NOMO-1 (cell line): ENCODE results near the gene IFNGR2.
"Not testable (repeated sequence)": the region's sequence is repeated elsewhere in the genome, so short reads cannot be mapped to it uniquely, and the experiment has no call there.

ENCODE experiments used
- DNase-seq, 2 experiments: peaks; one replicate each; lab custom pipeline; 2025; ENCODE audit not compliant: unreplicated experiment in 2 of 2; lab: John Stamatoyannopoulos, UW

Gene IFNGR2

DNA sequence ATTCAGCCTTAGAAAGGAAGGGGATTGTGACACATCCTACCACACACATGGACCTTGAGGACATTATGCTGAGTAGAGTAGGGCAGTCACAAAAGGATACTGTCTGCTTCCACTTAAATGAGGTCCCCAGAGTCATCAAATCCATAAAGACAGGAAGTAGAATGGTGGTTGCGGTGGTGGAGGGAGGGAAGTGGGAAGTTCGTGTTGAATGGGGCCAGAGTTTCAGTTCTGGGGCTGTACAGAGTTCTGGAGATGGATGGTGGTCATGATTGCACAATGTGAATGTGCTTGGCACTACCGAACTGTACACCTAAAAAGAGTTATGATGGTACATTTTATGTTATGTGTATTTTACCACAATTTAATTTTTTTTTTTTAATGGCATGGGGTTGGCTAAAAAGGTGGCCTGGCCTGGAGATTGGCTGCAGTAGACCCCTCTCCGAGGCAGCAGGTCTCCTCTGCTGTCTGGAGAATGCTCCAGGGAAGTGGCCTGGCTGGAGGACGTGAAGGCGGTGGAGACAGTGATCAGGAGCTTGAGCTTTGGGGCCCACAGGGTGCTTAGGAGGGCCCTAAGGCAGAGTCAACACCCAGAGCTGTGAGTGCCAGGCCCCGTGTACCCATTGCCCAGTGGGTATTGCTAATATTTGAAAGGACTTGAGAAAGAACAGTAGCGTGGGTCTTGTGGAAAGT, 30.4 kb downstream of the IFNGR2 start:
- peak; percentile 80 to 87 for DNase-seq

DNA sequence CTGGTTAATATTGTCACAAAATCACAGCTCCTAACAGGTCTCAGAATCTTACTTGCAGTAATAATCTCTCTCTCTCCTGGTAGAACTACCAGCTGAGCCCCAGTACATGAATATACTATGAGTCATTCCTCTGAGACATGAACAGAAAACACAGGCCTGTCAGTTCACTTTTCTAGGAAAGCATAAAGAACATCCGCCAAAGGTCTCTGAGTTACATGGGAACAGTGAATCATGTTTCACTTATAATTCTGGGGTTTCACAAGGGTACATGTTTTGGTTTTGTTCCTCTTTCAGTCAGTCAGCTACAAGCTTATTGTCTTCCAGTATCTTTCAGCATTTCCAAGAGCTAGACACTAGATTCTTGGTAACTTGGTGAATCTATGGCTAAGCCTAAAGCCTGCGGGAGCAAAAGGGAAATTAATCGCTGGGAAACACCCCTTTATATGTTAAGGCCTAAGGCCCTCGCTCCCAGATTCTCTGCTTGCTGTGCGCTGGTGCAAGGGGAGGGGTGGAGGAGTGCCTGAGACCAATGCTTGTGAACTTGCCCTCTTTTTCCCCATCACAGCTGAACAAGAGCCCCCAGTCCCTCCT, 31.7 kb downstream of the IFNGR2 start:
- peak; percentile 79 to 99 for DNase-seq

DNA sequence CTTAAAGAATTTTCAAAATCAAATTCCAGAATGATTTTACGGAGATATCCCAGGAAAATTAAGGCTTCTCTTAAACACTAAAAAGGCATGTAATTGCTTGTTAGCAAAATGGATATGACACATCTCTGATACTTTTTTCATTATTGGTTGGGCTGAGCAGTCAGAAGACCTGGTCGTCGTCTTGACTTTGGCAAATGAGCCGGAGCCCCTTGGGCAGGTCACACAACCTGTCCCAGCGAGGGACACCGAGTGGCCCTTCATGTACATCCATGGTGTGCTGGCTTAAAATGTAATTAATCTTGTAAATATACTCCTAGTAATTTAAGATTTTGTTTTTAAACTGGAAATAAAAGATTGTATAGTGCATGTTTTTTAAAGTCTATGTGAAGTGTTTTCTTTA, 33.9 kb downstream of the IFNGR2 start:
- no peak for DNase-seq

DNA sequence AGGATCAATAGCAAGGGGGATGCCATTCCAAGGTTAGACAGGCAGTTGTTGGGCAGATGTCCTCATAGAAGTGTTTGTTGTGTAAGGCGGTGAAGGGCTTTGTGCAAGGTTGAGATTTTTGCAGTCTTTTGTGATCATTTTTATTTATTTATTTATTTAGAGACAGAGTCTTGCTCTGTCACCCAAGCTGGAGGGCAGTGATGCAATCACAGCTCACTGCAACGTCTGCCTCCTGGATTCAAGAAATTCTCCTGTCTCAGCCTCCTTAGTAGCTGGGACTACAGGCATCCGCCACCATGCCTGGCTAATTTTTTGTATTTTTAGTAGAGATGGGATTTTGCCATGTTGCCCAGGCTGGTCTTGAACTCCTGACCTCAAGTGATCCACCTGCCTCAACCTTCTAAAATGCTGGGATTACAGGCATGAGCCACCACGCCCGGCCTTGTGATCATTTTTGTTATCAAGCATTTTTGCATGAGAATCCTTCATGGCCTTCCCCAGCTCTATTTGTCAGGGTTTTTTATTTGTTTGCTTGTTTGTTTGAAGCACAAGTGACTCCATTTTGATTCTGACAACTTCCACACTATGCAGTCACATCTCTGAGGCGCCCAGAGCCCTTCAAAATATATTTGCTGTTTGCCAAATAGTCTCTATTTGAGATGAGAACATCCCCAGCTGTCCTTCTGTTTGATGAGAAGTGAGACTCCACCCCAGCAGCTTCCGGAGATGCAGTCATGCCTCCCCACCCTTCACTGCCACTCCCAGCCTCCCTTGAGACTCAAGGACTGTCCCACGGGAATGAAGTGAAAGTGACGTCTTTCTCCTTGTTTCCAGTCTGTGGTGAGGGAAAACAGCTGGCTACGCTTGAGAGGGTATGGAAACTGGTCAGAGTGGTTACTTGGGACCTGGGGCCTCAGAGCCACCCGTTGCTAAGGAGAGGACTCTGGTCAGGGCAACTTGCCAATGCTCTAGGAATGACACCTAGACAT, 38.6 kb downstream of the IFNGR2 start:
- DNase-seq, result no peak

DNA sequence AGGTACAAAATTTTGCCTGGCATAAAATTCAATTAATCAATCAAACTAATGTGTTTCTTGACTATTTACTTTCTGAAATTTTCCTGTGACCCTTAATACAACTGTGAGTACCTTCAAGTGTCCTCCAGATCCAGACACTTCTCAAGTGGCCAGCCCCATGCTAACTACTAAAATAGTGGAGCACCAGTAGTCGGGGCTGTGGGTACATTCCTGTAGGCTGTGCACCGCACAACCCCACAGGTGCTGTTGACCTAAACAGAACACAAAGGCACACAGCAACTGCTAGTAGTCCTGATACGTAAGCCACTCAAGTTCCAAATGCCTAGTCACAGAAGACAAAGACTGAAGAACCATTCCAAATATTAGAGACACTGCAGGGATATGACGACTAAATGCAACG, 40.0 kb downstream of the IFNGR2 start:
- no peak for DNase-seq

DNA sequence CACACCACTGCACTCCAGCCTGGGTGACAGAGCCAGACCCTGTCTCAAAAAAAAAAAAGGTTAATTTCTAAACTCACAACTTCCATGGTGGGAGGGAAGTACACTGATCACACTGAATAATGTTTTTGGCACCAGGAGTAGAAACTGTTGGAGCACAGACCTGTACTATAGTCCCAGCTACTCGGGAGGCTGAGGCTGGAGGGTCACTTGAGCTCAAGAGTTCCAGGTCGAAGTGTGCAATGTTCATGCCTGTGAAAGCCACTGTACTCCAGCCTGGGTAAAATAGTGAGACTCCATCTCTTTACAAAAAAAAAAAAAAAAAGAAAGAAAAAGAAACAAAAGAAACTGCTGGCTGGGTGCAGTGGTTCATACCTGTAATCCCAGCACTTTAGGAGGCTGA, 41.3 kb downstream of the IFNGR2 start:
- no peak for DNase-seq

DNA sequence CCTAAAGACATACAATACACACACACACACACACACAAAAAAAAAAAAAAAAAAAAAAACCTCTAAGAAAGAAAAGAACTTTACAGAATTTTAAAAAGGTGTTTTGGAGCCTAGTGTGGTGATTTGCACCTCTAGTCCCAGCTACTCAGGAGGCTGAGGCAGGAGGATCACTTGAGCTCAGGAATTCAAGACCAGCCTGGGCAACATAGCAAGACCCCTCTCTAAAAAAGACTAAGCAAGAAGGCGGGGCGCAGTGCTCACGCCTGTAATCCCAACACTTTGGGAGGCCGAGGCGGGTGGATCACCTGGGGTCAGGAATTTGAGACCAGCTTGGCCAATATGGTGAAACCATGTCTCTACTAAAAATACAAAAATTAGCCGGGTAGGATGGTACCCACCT, 43.4 kb downstream of the IFNGR2 start:
- not testable (repeated sequence) for DNase-seq

DNA sequence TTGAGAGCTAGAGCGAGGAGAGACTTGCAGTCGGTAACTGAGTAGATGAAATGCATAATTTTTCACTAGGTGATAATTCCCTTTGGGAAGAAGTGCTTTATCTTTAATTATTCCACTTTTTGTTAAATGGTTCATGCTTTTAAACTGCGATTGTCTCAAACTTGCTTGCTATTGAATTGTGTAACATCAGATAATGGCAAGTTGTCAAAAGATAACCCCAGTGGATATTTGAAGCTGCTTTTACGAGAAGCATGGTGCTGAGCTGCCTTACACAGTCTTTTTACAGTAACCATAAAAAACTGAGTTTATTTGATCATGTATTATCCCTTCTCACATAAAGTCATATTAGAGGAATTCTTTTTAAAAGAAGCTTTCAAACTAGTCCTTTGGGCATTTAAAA, 46.4 kb downstream of the IFNGR2 start:
- no peak for DNase-seq

DNA sequence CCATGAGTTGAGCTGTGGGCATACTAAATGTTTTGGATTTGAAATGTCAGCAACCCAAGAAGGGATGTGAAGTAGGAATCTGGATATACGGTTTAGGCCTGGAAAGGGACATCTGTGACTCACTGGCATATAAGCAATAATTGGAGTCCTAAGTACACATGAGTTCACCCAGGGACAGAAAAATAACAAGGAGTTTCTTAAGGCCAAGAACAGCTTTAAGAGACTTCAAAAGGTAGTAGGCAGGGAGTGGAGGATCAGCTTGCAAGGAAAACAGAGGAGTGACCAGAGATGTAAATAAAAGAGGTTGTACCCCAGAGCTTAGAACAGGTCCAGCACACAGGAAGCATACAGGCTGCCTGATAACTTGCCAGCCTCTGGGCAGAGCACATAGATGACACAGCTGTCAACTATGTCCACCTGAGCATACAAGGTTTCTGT, 48.4 kb downstream of the IFNGR2 start:
- no peak for DNase-seq

DNA sequence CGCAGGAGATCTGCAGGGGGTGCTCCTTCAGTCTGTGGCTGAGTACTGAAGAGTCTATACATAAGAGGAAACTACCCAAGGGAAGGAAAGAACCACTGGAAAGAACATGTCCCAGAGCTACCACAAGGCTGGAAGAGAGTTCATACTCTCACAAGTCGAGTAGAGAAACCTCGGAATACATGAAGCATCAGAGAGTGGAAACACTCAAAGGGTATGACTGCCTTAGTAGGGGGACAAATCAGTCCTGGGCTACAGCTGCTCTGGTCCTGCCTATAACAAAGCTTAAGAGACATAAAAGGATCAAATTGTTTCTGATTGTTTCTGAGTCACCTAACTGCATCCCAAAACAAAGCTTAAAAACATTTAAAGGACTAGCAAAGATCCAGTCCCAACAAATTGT, 49.1 kb downstream of the IFNGR2 start:
- no peak for DNase-seq

DNA sequence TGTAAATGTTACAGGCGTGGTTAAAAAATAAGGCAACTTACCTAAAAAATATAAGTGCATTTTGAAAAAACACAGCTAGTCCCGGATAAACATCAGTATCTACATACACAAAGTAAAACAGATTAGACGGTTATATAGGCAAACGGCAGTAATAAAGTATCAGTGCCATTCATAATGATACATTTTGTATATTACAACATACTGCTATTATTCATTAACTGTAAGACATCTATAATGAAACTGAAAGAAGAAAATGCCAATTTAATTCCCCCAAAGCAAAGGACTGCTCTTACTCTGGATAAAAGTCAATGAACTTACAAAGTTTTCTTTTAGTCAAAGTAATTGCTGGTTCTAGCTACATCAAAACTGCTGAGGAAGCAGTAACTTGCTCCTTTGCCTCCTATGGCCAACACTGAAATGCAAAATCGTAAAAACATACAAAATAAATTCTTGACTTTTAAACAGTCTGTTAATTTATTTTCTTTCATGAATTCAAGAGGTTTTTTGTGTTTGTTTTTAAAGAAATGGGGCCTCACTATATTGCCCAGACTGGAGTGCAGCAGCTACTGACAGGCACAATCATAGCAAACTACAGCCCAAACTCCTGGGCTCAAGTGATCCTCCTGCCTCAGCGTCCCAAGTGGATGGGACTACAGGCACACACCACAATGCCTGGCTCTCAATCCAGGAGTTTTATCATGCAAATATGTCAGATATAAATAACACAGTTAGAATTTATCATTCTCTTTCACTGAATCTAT, 52.7 kb downstream of the IFNGR2 start:
- no peak for DNase-seq

DNA sequence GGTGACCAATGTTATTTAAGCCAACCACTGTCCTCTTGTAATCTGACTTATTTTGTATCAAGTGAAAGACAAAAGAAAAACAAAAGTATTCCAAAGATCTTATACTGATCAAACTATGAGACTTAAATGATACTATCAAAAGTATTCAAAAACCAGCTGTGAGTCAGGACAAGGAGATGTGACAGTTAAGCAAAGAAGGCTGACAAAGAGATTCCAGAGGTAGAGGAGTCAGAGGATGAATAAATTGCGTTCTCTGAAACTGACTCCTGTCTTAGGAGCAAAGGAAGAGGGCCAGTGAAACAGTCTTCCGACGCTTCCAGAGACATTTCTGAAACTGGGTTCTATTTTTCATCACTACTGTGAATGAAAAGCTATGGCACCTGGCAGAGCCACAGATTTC, 55.6 kb downstream of the IFNGR2 start:
- DNase-seq, result no peak

DNA sequence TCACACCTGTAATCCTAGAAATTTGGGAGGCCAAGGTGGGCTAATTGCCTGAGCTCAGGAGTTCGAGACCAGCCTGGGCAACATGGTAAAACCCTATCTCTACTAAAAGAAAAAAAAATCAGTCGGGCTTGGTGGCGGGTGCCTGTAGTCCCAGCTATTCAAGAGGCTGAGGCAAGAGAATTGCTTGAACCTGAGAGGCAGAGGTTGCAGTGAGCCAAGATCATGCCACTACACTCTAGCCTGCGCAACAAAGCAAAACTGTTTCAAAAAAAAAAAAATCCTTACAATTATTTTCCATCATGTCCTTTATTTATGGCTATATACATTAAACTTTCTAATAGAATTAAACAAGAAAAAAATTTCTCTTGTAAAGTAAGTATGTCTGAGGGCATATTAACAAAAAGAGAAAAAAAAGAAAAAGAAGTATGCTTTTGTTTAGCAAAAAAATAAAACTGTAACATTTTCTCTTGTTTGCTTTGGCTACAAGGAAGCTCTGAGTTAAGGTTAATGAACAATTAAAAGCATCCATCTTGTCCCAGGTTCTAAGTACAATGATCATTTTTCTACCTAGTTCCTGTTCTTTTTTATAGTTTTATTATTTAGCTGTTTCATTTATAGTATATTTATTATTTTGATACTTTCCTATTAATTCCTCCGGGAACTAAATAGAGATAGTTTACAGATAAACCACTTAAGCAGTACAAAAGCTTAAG, 58.5 kb downstream of the IFNGR2 start:
- no peak for DNase-seq

DNA sequence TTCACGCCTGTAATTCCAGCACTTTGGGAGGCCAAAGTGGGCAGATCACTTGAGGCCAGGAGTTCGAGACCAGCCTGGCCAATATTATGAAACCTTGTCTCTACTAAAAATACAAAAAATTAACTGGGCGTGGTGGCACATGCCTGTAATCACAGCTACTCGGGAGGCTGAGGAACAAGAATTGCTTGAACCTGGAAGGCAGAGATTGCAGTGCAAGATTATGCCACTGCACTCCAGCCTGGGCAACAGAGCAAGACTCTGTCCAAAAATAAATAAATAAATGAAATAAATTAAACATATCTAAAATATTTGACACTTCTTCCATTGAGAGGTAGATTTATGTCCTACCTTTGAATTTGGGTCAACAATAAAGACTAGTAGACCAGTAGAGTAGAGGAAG, 66.0 kb downstream of the IFNGR2 start:
- DNase-seq, result not testable (repeated sequence)

DNA sequence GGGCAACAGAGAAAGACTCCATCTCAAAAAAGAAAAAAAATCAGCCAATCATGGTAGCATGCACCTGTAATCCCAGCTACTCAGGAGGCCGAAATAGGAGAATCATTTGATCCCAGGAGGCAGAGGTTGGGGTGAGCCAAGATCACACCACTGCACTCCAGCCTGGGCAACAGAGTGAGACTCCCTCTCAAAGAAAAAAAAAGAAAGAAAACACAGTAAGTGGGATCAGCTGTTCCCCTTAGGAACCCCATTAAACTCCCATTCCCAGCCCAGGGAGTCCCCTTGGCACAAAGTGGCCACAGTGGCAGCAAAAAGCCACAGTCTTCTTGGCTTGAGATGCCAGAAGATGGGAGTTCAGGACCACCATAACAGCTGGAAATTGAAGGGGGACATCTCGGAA, 67.5 kb downstream of the IFNGR2 start:
- DNase-seq, result no peak

DNA sequence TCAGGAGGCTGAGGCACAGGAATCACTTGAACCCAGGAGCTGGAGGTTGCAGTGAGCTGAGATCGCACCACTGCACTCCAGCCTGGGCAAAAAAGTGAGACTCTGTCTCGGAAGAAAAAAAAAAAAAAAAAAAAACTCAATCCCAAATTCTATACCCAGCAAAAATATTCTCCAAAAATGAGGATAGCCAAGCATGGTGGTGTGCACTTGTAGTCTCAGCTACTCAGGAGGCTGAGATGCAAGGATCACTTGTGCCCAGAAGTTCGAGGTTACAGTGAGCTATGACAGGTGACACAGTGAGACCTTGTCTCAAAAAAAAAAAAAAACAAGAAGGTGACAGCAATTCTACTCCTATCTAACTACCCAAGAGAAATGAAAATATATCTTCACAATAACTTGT, 70.1 kb downstream of the IFNGR2 start:
- no peak for DNase-seq

DNA sequence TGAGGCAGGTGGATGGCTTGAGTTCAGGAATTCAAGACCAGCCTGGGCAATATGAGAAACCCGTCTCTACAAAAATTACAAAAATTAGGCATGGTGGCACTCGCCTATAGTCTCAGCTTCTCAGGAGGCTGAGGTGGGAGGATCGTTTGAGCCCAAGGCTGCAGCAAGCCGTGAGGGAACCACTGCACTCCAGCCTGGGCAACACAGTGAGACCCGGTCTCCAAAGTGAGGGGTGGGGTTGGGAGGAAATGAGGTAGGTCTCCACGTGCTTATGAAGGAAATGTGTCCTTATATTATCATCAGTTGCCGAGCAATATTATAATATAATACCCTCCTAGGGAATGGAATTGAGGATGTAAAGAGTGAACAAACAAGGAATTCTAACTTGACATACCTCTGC, 73.9 kb downstream of the IFNGR2 start:
- DNase-seq, result no peak

DNA sequence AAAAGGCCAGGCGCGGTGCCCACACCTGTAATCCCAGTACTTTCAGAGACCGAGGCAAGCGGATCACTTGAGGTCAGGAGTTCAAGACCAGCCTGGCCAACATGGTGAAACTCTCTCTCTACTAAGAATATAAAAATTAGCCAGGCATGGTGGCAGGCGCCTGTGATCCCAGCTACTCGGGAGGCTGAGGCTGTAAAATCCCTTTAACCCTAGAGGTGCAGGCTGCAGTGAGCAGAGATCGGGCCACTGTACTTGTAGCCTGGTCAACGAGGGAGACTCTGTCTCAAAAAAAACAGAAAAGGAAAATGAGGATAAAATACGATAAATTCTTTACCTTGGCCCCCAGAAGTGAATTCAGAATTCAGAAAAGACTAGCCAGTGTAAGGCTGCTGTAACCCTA, 75.0 kb downstream of the IFNGR2 start:
- DNase-seq, result no peak

DNA sequence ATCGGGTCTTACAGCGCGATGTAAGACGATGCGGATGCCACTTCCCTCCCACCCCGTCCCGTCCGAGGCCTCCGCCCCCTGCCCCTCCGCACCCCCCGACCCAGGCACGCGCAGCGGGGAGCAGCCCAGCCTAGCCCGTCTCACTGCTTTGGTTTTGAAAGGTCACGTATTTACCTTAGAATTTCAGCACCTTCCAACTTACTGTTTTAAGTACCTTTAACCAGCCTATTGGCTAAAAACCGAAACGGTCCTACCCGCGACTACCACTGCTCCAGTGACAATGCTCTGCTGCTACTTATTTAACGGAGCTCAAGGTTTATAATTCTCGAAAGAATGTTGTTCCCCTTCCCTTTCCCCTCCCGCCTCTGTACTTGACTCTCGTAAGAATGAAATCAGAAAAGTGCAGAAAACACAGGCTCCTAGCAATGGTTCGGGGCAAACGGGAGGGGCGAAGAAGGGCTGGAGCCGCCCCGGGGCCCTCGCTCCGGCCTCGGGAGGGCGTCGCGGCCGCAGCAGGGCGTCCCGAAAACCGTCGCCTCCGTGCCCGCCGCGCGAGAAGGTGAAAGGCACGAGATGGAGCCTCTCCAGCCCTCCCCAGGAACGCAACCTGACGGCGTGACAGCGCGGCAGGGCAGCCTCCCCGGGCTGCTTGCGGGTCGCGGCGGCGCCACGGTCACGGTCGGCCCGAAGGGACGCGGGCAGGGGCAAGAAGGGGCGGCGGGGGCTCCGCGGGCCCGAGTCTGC, 75.9 kb downstream of the IFNGR2 start:
- peak; percentile 41 to 42 for DNase-seq
